Stimulated activated CD8-positive, alpha-beta memory T cell treated with anti-CD3 and anti-CD28 coated beads, Interleukin-12 subunit alpha, Interleukin-12 subunit beta, amount 100 ng/mL, for 24 hours (primary cell): Measurements from ENCODE around the gene SCLY.
"Not testable (repeated sequence)": the region's sequence is repeated elsewhere in the genome, so short reads cannot be mapped to it uniquely, and the experiment has no call there.

Experiments
- DNase-seq: peaks from one replicate; pipeline ENCODE4 v3.0.0-alpha.2; 2020; ENCODE audit errors: extremely low read depth

SCLY gene

DNA sequence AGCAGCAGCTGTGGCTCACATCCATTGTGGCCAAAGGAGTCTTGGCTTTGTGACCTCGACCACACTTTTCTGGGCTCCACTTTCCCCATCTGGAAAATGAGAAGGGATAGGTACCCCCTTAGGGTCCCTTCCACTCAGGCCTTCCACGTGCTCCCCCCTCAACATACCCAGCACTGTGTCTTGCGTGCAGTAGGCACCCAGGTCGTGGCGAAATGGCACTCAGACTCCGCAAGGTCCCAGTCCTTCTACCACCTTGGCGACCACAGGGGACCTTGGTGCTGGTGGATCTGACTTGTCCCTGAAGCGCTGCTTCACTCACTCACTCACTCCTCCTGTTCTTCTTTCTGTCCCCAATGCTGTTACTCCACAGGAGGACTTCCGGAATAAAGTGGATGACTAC is 19.9 kb upstream of the SCLY start:
- DNase-seq = no peak

DNA sequence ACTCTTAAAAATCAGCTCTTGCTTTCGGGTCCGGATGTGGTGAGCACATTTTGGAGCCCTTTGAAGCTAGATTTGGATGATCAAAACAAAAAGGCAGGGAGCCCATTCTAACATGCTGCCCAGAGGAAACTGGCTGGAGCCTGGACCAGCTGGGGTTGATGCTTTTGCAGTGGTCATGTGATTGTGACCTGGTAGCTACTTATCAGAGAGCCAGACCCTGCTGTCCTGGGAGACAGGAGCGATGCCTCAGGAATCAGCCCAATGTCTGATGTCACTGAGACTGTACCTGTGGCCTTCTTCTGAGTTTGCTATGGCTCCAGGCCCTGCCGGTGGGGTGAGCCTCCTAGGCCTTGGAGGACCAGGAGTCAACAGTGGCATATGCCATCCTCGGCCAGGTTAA is 18.7 kb upstream of the SCLY start:
- DNase-seq = no peak

DNA sequence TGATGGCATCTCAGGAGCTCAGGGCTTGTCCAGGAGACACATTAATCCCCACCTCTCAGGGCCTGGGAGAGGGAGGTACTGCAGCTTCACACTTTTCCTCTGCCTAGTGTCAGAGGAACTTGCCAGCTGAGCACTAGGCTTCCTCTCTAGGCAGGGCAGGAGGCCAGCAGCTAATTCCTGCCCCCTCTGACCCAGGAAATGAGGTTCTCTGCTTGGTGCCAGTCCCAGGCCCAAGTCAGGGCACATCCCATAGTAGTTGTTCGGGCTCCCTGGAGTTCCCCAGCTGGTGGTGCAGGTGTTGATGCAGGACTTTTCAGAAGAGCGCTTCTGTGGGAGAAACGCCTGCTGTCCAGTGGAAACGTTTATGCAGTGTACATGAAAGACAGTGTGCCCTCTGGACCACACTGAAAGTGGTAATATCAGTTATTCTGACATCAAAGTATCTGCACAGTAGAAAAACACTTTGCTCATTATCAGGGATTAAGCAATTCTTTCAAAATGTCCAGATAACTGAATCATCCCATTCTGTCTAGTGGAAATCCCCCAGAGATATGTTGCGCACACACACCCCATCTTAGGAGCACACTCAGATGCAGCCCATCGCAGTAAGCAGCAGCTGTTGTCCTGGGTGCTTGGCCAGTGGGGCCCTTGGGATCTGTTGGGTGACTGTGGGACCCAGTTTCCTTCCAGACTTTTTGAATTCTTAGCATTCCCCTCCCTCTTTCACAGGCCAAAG is 17.8 kb upstream of the SCLY start:
- DNase-seq = no peak

DNA sequence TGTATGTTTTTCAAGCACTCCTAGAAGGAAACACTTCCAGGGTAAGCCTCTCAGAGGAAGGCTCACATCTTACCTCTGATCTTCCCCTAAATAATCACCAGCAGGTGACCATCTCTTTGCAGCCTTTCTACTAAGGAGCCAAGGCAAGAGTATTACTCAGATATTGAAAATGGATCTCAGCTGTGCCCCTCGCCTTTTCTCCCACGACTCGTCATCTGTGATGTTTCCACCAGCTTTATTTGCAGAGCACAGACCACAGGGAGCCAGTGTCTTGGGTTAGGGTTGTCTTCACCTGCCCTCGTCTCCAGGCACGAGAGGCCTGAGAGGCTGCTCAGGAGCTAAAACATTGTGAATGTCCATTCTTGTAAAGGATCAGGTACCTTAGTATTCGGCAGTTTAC is 16.9 kb upstream of the SCLY start:
- DNase-seq = no peak

DNA sequence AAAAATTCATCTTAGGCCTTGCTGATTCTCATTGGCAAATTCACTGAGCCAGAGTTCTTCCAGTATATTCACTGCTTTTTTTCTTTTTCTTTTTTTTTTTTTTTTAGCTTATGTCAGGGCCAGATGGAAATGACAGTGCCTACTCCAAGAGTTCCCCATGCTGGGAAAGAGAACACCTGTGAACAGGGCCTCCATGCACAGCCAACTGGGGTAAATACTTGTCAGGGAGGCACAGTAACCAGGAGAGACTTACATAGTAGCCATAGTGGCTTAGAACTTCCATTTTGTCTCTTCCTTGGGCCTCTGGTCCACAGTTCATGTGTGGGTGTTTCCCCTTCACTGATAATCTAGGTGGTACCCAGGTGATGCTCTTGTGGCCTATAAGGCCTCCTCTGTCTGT is 15.2 kb upstream of the SCLY start:
- no peak for DNase-seq

DNA sequence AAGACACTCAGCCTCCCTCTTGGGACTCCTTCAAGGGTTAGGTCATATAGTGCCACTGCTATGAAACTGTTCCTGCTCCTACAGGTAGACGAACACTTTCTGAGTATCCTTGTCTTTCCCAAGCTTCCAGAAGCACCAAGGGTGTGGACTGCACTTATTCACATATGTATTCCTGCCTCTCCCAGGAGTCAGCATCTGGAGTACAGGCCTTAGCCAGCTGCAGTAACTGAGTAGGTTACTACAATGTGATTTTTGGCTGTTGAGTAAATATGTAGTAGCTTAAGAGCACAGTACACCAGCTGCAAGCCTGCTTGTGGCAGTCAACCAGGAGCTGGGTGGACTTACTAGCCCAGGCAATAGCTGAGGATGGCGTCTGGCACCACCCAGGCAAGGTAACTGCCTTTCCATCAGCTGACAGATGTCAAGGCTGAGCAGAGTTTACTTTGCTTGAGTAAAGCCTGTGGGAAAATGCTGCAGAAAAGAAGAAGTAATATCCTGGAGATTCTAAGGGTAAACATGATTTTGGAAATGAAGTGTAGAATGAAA is 14.0 kb upstream of the SCLY start:
- no peak for DNase-seq

DNA sequence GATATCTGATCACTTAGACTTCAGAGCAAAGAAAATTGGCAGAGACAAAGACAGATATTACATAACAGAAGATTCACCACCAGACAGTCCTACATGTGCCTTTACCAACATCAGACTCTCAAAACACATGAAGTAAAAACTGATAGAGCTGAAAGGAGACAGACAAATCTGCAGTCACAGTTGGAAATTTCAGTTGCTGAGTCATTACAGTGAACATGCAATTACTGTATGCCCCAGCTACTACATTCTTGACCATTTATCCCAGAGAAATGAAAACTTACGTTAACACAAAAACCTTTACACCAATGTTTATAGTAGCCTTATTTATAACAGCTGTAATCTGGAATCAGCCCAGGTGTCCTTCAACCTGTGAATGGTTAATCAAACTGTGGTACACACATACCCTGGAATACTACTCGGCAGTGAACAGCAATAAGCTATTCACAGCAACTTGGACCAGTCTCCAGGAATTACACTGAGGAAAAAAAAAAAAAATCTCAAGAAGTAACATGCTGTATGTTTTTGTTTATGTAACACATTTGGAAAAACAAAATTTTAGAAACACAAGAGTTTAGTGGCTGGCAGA is 7.5 kb upstream of the SCLY start:
- DNase-seq = no peak

DNA sequence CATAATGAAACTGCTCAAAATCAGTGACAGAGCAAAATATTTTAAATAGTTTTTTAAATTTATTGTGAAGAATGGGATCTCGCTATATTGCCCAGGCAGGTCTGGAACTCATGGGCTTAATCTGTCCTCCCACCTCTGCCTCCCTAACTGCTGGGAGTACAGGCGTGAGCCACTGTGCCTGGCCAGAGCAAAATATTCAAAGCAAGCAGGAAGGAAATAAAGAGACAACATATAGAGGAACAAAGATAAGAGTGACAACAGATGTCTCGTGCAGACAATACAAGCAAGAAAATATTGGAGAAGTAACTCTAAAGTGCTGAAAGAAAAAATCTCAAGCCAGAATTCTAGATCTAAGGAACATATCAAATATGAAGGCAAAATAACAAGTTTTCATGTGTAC is 5.0 kb upstream of the SCLY start:
- DNase-seq = no peak

DNA sequence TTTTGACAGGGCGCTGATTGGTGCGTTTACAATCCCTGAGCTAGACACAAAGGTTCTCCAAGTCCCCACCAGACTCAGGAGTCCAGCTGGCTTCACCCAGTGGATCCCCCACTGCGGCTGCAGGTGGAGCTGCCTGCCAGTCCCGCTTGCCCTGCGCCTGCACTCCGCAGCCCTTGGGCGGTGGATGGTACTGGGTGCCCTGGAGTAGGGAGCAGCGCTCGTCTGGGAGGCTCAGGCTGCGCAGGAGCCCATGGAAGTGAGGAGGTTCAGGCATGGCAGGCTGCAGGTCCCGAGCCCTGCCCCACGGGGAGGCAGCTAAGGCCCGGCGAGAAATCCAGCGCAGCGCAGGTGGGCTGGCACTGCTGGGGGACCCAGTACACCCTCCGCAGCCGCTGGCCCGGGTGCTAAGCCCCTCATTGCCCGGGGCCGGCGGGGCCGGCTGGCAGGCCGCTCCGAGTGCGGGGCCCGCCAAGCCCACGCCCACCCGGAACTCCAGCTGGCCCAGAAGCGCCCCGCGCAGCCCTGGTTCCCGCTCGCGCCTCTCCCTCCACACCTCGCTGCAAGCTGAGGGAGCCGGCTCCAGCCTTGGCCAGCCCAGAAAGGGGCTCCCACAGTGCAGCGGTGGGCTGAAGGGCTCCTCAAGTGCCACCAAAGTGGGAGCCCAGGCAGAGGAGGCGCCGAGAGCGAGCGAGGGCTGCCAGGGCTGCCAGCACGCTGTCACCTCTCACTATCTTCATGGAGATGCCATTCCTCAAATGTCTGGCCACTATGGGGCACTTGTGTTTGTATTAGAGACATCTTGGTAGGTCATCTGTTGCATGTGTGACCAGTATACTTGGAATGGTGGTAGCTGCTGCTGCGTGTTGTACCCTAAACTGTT is 2.9 kb upstream of the SCLY start:
- DNase-seq = not testable (repeated sequence)

DNA sequence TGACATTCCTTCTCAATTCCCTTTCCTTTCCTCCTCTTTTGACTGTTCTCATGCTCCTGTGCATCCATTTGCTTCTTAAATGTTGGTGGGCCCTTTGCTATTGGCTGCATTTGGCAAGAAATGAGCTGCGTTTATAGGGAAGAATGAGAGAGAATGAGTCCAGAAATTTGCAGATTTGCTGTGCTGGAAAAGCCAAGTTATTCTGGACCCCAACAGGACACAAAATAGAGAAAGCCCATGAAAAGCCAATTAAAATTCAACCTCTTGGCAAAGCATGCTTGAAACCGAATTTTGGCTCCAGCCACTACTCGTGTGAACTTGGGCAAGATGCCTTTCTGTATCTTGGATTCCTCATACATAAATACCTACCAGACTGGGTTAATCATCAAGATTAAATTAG is 1.3 kb upstream of the SCLY start:
- DNase-seq = no peak

DNA sequence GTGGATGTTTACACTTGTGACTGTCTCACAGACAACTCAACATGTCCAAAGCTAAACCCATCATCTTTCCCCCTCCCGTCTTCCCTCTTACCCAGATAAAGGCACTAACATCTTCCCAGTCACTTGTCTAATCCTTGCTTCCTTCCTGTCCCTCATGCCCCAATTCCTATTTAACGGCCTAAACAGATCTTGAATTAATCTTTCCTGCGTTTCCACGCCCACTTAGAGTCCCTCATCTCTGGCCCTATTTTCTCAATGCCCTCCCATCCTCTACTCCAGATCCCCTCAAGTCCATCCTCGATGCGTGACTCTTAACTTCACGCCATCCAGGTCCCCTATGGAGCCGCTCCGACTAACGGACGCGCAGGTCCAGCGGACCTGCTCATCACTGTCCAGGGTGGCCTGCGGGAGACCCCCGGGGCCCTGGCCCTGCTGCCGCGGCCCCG is 682 bp upstream of the SCLY start:
- DNase-seq = no peak

DNA sequence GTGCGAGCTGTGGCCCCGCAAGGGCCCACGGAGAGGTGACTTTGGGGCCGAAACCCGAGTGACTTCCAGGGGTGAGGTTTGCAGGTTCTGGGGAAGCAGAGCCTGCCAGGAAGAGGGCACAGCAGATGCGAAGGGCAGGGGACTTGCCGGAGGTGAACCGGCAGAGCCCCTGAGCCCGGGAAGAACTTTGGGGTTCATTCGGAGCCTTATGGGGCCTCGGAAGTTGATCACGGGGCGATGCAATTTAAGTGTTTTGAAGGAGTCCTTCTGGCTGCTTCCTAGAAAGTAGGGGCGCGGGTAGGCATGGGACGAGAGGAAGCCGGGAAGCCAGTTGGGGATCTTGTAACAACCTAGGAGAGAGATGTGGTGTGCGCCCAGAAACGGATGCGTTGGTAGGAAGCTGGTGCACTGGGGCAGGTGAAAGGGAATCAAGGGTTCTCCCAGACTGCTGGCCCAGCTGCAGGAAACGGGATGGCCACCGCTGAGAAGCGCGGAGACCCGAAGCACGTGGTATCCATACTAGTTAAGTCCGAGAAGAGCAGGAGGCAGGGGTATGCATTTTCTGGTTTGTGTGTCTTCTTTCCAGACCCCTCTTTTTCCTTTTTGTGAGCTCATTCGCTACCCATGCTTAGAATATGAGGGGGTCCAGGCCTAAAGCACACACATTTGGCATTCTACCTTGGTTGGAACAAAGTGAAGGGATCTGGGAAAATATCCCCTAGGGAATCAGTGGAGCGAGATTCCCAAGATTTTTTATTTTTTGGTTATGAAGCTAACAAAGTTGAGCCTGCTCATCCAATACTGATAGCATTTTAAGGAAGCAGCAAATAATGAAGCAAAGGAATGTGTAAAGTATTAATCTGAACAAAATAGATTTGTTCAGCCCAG is 758 bp downstream of the SCLY start:
- DNase-seq = no peak

DNA sequence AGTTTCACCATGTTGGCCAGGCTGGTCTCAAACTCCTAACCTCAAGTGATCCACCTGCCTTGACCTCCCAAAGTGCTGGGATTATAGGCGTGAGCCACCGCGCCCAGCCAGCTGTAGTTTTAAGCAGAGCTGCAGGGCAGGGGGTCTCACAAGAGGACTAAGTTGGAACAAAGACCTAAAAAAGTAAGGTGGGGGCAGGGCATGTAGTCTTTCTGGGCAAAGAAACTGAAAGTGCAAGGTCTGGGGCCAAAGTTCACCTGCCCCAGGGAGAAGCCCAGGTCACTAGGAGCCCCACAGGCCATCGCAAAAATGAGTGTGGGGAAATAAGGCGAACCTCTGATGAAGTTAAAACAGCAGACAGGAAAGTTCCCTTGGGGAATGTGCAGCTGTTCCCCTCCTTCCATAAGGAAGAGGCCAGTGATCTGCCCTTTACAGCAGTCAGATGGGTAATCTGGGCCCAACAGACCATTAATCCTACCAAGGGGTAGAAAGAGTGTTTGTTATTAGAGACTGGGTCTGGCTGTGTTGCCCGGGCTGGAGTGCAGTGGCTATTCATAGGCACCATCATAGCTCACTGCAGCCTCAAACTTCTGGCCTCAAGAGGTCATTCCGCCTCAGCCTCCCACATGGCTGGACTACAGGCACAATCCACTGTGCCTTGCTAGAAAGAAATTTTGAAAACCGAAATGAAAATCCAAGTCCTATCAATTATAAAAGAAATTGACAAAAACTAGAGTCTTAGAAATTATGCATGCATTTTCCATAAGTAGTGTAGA is 2.8 kb downstream of the SCLY start:
- DNase-seq = no peak

DNA sequence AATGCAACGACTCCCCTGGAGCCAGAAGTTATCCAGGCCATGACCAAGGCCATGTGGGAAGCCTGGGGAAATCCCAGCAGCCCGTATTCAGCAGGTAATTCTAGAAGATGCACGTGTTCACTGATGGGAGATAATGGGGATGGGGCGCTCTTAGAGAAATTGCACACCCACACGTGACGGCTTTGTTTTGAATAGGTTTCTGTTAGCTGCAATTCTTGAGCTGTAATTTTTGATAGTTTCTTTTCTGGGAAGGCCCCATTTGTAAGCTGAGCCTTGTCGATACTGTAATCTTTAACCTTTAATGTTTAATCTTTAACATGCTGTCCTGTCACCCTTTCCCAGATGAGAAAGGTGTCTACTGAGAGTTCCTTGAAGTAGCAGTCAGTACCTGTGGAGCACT is 3.6 kb downstream of the SCLY start:
- DNase-seq = no peak

DNA sequence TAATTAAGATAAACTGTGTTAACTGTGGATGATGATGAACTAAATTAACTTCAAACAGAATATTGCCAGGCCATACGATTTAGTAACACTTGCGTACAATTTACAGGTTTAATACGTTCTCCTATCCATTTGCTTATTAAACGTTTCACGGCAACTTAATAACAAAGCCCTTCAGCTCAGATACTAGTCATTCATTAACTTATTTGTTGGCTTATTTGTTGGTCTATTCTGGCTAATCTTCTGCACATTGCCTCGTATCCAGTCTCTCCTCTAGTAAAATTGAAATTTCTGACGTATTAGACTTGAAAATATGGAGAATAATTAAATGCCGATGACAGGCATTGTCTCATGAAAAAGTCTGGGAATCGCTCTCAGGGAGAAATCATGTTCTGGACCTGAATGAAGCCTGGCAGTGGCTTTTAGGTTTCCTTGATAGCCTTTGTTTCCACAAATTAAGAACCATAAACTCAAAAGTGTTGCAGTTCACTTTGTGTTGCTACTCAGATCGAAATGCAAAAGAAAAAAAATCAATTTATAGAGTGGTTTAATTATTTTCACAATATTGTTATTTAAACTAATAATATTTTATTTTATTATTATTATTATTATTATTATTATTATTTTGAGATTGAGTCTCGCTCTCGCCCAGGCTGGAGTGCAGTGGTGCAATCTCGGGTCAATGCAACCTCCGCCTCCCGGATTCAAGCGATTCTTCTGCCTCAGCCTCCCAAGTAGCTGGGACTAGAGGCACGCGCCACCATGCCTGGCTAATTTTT is 4.5 kb downstream of the SCLY start:
- DNase-seq = no peak

DNA sequence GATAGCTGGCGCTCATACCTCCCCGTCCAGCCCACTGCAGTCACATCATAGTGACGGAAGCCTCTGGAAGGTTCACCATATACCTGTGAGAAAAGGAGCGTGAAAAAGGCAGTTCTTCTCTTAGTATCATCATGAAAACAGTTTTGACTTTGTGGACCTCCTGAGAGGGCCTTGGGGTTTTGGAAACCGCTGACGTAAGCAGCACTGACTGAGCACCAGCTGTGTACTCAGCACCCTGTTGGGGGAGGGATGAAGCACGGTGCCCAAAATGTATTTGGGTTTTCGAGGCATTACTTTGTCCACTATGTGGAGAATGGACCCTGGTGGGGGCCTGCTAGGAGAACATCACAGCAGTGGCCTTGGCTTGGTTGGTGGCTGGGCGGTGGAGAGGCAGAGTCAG is 5.4 kb downstream of the SCLY start:
- DNase-seq = no peak

DNA sequence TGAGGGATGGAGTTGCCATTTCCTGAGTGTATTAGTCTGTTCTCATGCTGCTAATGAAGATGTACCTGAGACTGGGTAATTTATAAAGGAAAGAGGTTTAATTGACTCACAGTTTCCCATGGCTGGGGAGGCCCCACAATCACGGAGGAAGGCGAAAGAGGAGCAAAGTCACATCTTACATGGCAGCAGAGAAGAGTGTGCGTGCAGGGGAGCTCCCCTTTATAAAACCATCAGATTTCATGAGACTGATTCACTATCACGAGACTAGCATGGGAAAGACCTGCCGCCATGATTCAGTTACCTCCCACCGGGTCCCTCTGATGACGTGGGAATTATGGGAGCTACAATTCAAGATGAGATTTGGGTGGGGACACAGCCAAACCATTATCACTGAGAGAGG is 5.9 kb downstream of the SCLY start:
- DNase-seq = not testable (repeated sequence)

DNA sequence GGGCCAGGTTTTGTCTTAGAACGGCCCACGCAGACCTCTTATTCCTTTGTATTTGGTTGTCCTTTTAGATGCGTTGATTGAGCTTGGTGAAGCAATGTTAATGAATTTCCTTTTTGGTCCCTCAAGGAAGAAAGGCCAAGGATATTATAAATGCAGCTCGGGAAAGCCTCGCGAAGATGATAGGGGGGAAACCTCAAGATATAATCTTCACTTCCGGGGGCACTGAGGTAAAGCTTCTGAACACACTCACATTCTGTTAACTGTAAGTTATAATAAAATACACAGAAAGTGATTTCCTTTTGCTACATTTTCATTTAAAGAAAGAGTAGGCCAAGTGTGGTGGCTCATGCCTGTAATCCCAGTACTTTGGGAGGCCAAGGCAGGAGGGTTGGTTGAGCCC is 7.1 kb downstream of the SCLY start:
- DNase-seq = no peak

DNA sequence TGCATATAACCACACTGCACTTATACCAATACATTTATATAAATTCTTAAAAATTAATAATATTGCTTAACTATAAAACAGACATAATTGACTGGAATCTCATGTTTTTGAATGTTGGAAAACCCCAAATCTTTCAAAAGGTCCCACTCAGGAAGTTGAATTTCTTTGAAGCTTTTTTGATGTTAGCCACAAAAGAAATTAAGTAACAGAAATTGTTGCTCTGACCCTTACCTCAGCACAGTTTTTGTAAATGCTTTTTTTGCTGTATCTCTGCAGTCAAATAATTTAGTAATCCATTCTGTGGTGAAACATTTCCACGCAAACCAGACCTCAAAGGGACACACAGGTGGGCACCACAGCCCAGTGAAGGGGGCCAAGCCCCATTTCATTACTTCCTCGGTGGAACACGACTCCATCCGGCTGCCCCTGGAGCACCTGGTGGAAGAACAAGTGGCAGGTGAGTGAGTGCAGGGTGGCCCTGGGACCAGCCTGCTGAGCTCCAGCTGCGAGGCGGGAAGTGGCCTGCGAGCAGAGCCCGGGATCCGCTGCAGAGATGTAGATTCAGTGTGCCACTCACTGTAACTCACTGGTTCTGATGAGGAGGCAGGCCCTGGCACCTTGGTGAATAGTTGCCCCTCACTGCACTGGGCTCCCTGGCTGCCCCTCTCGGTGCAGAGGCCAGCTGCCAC is 8.4 kb downstream of the SCLY start:
- DNase-seq = no peak
